Tibial nerve (tissue), 3 donors: ENCODE results near the gene ACKR2.

Experiments
- POLR2A ChIP-seq, 2 donors: fragments of 450-650 bp; IDR thresholded peaks; one replicate each; pipeline ENCODE4 v1.6.1; 2017; ENCODE audit warnings: antibody characterized with exemption in 2 of 2, mild to moderate bottlenecking in 2 of 2, moderate library complexity in 2 of 2
- TF ChIP-seq, protein P1 (sequence below), 5 experiments: fragments of 200-600 bp in 3 of 5; fragments of 450-650 bp in 2 of 5; sonication (generic) in 3 of 5; IDR thresholded peaks; one replicate each; pipeline ENCODE4 v1.5.1; 2016 to 2019; ENCODE audit warnings: antibody characterized with exemption in 5 of 5, mild to moderate bottlenecking in 3 of 5, moderate library complexity in 2 of 5

DNA sequence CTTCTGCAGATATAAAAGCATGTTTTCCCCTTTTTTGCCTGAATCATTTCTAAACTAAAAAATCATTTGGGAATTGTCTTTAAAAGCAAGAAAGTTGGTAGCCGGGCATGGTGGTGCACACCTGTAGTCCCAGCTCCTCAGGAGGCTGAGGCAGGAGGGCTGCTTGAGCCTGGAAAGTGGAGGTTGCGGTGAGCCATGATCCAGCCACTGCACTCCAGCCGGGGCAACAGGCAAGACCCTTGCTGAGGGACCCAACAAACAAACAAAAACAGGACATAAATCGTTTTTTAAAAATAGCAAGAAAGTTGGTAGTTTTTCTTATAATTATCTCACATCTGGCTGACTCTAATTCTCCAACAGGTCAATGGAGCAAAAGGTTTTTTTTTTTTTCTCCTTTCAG, 7.5 kb upstream of the ACKR2 start:
- TF ChIP-seq, protein P1, sequence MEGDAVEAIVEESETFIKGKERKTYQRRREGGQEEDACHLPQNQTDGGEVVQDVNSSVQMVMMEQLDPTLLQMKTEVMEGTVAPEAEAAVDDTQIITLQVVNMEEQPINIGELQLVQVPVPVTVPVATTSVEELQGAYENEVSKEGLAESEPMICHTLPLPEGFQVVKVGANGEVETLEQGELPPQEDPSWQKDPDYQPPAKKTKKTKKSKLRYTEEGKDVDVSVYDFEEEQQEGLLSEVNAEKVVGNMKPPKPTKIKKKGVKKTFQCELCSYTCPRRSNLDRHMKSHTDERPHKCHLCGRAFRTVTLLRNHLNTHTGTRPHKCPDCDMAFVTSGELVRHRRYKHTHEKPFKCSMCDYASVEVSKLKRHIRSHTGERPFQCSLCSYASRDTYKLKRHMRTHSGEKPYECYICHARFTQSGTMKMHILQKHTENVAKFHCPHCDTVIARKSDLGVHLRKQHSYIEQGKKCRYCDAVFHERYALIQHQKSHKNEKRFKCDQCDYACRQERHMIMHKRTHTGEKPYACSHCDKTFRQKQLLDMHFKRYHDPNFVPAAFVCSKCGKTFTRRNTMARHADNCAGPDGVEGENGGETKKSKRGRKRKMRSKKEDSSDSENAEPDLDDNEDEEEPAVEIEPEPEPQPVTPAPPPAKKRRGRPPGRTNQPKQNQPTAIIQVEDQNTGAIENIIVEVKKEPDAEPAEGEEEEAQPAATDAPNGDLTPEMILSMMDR (IDR thresholded peaks at IDR 0.05): no peak
- no peak for TF ChIP-seq POLR2A (IDR thresholded peaks at IDR 0.05)
